ENCODE measurements around the gene LRRTM4.
"Not testable (repeated sequence)": the region's sequence is repeated elsewhere in the genome, so short reads cannot be mapped to it uniquely, and the experiment has no call there.

The LRRTM4 gene

GRCh38 chr2:77164021-77164420, 358.2 kb downstream of the LRRTM4 start:
- DNase-seq (ENCODE audit: low spot score) = not testable (repeated sequence)

GRCh38 chr2:77161009-77161408, 361.2 kb downstream of the LRRTM4 start:
- no peak for DNase-seq (ENCODE audit: low spot score)

DNA sequence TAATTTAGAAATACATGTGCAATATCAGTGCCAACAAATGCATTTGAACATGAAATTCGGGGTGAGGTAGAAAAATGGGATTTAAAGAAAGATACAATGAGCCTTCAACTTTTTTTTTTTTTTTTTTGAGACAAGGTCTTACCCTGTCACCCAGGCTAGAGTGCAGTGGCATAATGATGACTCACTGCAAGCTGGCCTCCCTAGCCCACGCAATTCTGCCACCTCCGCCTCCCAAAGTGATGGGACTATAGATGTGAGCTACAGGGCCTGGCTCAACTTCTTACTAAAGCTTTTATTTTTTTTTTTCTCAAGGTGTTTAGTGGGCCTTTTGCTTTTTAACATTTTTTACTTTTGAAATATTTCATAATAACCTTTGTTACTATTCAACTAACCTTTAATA, 365.6 kb downstream of the LRRTM4 start:
- DNase-seq (ENCODE audit: low spot score) = no peak

DNA sequence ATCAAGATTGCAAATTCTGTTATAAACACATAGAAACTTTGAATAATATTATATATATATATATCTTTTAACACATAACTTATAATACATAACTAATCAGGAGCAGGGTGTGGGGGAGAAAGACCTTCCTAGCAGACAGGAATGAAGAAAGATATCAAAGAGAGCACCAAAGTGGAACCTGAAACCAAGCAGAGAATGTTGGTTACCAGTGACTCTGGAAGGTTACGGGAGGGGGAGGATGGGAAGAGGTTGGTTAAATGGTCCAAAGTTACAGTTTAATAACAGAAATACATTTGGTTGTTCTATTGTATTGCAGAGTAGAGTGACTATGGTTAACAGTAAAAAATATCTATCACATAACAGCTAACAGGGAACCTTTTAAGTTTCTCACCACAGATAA, 366.7 kb downstream of the LRRTM4 start:
- DNase-seq (ENCODE audit: low spot score) = no peak

- no peak for DNase-seq (ENCODE audit: low spot score)
Measured at GRCh38 chr2:77149565-77149964, 372.6 kb downstream of the LRRTM4 start.

DNA sequence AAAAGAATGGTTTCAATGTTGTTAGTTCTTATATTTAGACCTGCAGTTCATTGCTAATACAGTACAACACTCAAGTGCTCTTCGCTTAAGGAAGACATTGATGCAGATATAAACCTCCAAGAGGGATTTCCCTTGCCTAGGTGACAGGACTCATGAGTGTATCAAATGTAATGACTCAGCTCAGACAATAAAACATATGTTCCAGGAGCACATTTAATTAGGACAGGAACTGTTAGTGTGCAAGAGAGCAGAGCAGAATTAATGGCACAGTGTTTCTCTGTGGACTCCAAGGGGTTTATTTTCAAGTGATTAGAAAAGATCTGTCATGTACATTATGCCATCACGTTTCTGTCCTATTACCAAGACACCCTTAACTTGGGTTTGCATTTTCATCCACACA, 375.0 kb downstream of the LRRTM4 start:
- DNase-seq (ENCODE audit: low spot score) = no peak

- DNase-seq (ENCODE audit: low spot score) = no peak
Measured at GRCh38 chr2:77144772-77145171, 377.4 kb downstream of the LRRTM4 start.

GRCh38 chr2:77142141-77142540, 380.0 kb downstream of the LRRTM4 start:
- DNase-seq (ENCODE audit: low spot score) = no peak

- not testable (repeated sequence) for DNase-seq (ENCODE audit: low spot score)
Measured at GRCh38 chr2:77128479-77128878, 393.7 kb downstream of the LRRTM4 start.

GRCh38 chr2:77127345-77127744, 394.8 kb downstream of the LRRTM4 start:
- DNase-seq (ENCODE audit: low spot score) = no peak

DNA sequence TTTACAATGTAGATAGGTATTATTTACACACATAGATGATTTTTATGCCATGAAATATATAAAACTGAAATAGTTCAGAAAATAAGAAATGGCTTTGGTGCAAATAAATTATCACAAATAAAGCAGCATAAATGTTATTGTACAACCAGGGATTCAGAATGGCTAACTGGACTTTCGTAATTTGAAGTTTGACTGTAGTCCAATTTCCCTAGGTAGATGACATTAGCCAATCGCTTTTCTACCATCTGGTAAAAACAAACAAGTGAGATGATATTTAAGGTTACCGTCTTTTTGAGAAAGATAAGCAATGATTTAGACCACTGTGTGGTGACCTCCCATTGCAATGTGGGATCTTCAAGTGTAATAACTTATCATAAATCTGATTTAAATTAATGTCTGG, 400.7 kb downstream of the LRRTM4 start:
- no peak for DNase-seq (ENCODE audit: low spot score)

DNA sequence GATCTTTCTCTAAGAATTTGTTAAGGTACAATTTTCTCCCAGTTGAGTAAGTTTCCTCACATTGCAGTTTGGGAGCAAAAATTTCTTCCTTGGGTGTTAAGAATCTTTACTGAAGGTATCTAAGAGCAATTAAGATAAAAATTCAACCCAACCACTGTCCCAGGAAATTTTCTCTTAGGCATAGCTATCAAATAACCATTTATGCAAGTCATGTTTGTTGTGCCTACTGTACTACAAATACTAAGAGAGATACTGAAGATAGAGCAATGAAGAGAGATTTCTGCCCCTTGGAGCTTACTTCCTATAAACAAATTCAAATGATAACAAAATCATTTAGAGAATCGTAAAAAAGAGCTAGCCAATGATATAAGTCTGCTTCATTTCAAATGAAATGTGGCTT, 402.8 kb downstream of the LRRTM4 start:
- DNase-seq (ENCODE audit: low spot score) = no peak

DNA sequence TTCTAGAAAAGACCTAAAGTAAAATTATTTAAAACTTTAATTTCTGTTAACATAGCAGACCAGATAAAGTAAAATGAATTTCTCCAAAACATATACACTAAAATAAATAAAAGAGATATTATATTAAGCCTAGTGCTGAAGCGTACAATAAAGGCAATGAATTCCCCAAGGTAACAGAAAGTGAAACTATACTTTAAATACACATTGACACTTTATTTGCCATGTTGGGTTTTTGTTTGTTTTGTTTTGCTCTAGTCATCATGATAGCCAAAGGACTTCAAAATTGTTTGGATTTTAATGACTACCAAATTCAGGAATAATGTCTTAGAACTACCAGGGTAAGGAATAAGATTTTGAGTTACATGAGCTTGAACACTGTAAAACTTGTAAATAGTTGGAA, 413.3 kb downstream of the LRRTM4 start:
- DNase-seq (ENCODE audit: low spot score) = no peak

DNA sequence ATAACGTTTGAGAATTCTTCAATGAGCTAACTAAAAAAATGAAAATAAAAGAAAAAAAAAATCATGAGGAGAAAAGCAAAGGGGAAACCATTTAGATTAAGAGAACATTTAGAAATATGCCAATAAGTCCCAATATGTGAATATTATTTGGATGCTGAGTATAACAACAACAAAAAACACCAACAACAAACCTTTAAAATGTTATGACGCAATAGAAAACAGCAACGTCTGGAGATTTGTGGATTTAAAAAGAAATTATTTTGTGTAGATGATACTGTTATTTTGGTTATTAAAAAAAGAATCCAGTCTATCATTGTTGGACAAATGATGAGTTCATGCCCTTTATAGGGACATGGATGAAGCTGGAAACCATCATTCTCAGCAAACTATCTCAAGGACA, 417.2 kb downstream of the LRRTM4 start:
- no peak for DNase-seq (ENCODE audit: low spot score)

- no peak for DNase-seq (ENCODE audit: low spot score)
Measured at GRCh38 chr2:77104554-77104953, 417.6 kb downstream of the LRRTM4 start.

DNA sequence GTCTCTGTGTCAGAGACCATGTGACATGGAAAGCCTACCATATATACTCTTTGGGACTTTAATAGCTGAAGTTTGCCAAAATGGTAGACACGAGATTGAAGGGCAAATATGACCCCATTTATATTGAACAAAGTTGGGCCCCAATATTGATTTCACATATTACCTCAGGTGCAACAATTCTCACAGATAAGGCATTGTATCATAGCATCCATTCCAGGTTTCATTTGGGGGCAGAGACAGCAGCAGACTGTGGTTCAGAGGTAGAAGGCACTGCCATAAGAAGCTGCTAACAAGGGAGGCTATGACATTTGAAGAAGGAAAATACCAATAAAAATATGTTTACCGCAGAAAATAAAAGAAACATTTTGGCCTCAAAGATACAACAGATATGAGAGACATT, 419.2 kb downstream of the LRRTM4 start:
- DNase-seq (ENCODE audit: low spot score) = no peak

GRCh38 chr2:77101796-77102452, 420.3 kb downstream of the LRRTM4 start:
- DNase-seq (ENCODE audit: low spot score) = no peak

DNA sequence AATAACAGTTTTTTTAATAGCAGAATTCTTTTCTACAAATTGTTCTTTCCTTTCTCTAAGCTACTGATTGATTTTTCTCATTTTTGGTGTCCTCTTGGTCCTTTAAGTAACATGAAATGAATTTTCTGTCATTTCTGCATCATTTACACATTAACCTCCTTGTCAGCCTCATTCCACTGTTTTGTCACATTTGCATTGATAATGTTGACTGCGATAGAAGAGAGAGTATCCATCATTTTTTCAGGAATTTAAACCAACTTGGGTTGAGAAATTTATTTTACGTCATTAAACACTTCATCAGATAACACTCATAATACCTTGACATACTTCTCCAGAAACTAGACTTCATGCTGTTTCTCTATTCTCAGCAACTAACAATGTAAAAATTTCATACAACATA, 422.2 kb downstream of the LRRTM4 start:
- no peak for DNase-seq (ENCODE audit: low spot score)

GRCh38 chr2:77095525-77095924, 426.7 kb downstream of the LRRTM4 start:
- not testable (repeated sequence) for DNase-seq (ENCODE audit: low spot score)

GRCh38 chr2:77095096-77095495, 427.1 kb downstream of the LRRTM4 start:
- no peak for DNase-seq (ENCODE audit: low spot score)

GRCh38 chr2:77088424-77088823, 433.8 kb downstream of the LRRTM4 start:
- not testable (repeated sequence) for DNase-seq (ENCODE audit: low spot score)

- no peak for DNase-seq (ENCODE audit: low spot score)
Measured at GRCh38 chr2:77087987-77088414, 434.2 kb downstream of the LRRTM4 start.

DNA sequence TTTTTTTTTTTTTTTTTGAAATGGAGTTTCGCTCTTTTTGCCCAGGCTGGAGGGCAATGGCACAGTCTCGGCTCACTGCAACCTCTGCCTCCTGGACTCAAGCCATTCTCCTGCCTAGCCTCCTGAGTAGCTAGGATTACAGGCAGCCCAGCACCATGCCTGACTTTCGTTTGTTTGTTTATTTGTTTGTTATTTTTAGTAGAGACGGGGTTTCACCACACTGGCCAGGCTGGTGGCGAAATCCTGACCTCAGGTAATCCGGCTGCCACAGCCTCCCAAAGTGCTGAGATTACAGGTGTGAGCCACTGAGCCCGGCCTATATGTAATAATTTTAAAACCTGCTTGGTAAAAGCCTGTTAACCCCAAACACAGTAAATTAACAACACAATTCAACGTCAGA, 435.7 kb downstream of the LRRTM4 start:
- DNase-seq (ENCODE audit: low spot score) = no peak

- DNase-seq (ENCODE audit: low spot score) = no peak
Measured at GRCh38 chr2:77086051-77086450, 436.1 kb downstream of the LRRTM4 start.

GRCh38 chr2:77085561-77085960, 436.6 kb downstream of the LRRTM4 start:
- DNase-seq (ENCODE audit: low spot score) = no peak

Data from activated CD4-positive, alpha-beta T cell treated with anti-CD3 and anti-CD28 coated beads, Interleukin-2, Interleukin-4, amounts not matched to agents 100 ng/mL and 50 ng/mL, durations not matched to agents 16 hours and 8 hours (primary cell).